ENCODE results near the gene DEFB123.

DEFB123 gene, protein sequence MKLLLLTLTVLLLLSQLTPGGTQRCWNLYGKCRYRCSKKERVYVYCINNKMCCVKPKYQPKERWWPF

DNA sequence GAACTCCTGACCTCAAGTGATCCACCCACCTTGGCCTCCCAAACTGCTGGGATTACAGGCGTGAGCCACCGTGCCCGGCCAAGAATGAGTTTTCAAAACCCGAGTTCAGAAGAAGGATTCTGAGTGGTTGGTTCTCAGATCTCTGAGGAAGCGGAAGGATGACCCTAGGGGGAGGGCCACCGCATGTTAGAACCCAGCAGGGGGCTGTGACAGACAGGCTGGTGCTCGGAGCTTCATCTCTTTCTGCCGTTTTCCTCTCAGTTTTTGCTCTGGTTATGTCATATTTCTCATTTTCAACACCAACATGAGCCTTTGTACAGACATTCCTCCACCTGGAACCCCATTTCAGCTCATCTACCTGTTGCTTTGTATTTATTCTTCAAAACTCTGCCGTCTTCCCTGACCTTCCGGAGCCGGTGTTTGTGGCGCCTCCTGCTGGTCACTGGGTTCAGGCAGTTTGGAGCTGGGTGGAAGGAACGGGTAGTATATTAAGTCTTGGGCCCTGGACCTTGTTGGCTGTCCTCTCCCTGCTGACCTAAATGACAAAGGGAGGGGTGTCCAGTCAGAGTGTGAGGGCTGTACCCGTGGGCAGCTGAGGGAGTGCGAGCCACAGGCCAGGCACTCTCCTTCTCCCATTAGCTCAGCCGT lies at the start of gene DEFB123:
Gene DEFB123, plus strand, starts transcription at position 621 of the 648 bp plus-strand sequence. CDS start 67 bp downstream, outside the sequence.
- Histone ChIP-seq H3K27ac (ENCODE audit: low read depth, low read length) (no peak within 1 kb of the TSS), H4K20me1 (ENCODE audit: low read depth, low read length) (no peaks in the 10 kb centered on the region), H3K4me2 (ENCODE audit: low read depth, low read length, poor library complexity, severe bottlenecking) (no peak within 1 kb of the TSS), H3K9me3 (ENCODE audit: insufficient read depth, low read length) (no peaks in the 10 kb centered on the region), H3K4me3 (ENCODE audit: insufficient read depth, low read length, poor library complexity, severe bottlenecking) (no peak within 1 kb of the TSS), H2AFZ (ENCODE audit: low read depth, low read length, severe bottlenecking) (no peak within 1 kb of the TSS), H3K79me2 (ENCODE audit: insufficient read depth, low read length) (no peaks in the 10 kb centered on the region), H3K9ac (ENCODE audit: low read length) (no peak within 1 kb of the TSS), H3K36me3 (ENCODE audit: low read length) (no peaks in the 10 kb centered on the region), H3K27me3 (ENCODE audit: low read length) (no peaks in the 10 kb centered on the region), H3F3A (ENCODE audit: insufficient read depth) (no peaks in the 10 kb centered on the region), H3K9me2 (replicated peaks; ENCODE audit: insufficient read depth, low read length) (no peaks in the 10 kb centered on the region)
- no peak for TF ChIP-seq EZH2phosphoT487 (conservative IDR thresholded peaks at IDR 0.05; ENCODE audit: low read length)
- TF ChIP-seq, protein P1, sequence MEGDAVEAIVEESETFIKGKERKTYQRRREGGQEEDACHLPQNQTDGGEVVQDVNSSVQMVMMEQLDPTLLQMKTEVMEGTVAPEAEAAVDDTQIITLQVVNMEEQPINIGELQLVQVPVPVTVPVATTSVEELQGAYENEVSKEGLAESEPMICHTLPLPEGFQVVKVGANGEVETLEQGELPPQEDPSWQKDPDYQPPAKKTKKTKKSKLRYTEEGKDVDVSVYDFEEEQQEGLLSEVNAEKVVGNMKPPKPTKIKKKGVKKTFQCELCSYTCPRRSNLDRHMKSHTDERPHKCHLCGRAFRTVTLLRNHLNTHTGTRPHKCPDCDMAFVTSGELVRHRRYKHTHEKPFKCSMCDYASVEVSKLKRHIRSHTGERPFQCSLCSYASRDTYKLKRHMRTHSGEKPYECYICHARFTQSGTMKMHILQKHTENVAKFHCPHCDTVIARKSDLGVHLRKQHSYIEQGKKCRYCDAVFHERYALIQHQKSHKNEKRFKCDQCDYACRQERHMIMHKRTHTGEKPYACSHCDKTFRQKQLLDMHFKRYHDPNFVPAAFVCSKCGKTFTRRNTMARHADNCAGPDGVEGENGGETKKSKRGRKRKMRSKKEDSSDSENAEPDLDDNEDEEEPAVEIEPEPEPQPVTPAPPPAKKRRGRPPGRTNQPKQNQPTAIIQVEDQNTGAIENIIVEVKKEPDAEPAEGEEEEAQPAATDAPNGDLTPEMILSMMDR (IDR thresholded peaks at IDR 0.05; ENCODE audit: insufficient read depth, low read length, poor library complexity, severe bottlenecking) = peak; percentile 46

DNA sequence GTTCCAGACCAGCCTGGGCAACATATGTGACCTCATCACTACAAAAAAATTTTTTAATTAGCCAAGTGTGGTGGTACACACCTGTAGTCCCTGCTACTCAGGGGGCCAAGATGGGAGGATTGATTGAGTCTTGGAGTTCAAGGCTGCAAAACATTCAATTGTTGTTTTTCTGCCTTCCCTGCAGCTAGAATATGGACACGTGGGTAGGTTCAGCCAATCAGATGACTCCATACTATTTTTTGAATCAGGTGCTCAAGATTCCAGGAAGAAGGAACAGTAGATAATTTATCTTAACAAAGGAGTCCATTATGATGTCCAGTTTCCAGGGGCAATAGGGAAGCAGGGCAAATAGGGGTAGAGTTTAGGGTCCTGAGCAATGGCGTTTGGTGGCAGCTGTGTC lies 47.6 kb upstream of the DEFB123 start:
- Histone ChIP-seq H3K27ac (ENCODE audit: low read depth, low read length) (no peak overlapping the region), H3K79me2 (ENCODE audit: insufficient read depth, low read length) (no peaks in the 10 kb centered on the region), H2AFZ (ENCODE audit: low read depth, low read length, severe bottlenecking) (no peak overlapping the region), H3K9me3 (ENCODE audit: insufficient read depth, low read length) (no peaks in the 10 kb centered on the region), H3K36me3 (ENCODE audit: low read length) (no peaks in the 10 kb centered on the region), H3K27me3 (ENCODE audit: low read length) (no peaks in the 10 kb centered on the region), H3K9me2 (replicated peaks; ENCODE audit: insufficient read depth, low read length) (no peaks in the 10 kb centered on the region), H4K20me1 (ENCODE audit: low read depth, low read length) (no peaks in the 10 kb centered on the region), H3K4me2 (ENCODE audit: low read depth, low read length, poor library complexity, severe bottlenecking) (no peak overlapping the region), H3F3A (ENCODE audit: insufficient read depth) (no peaks in the 10 kb centered on the region), H3K4me3 (ENCODE audit: insufficient read depth, low read length, poor library complexity, severe bottlenecking) (no peak overlapping the region), H3K9ac (ENCODE audit: low read length) (no peak overlapping the region)
- TF ChIP-seq, protein P1 (IDR thresholded peaks at IDR 0.05; ENCODE audit: insufficient read depth, low read length, poor library complexity, severe bottlenecking) = no peak

DNA sequence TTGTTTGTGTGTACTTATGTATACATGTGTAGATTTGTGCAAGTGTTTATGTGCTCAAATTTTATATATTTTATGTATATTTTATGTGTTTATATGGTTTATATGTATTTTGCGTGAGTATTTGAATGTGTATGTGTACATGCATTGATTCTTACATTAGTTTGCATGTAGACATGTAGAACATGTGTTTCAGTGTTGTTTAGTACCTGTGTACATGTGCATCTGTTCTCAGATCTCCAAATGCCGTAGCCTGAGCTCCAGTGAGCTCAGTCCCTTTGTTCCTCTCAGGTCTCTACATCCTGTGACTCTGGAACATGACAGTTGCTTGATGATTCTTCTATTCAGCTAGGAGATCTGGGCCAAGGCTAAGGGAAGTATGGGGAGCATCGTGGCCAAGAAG lies 45.5 kb upstream of the DEFB123 start:
- Histone ChIP-seq H2AFZ (ENCODE audit: low read depth, low read length, severe bottlenecking) (no peak overlapping the region), H4K20me1 (ENCODE audit: low read depth, low read length) (no peaks in the 10 kb centered on the region), H3K9me2 (replicated peaks; ENCODE audit: insufficient read depth, low read length) (no peaks in the 10 kb centered on the region), H3K4me2 (ENCODE audit: low read depth, low read length, poor library complexity, severe bottlenecking) (no peak overlapping the region), H3K9ac (ENCODE audit: low read length) (no peak overlapping the region), H3K9me3 (ENCODE audit: insufficient read depth, low read length) (no peaks in the 10 kb centered on the region), H3F3A (ENCODE audit: insufficient read depth) (no peaks in the 10 kb centered on the region), H3K4me3 (ENCODE audit: insufficient read depth, low read length, poor library complexity, severe bottlenecking) (no peak overlapping the region), H3K27ac (ENCODE audit: low read depth, low read length) (no peak overlapping the region), H3K36me3 (ENCODE audit: low read length) (no peaks in the 10 kb centered on the region), H3K27me3 (ENCODE audit: low read length) (no peaks in the 10 kb centered on the region), H3K79me2 (ENCODE audit: insufficient read depth, low read length) (no peaks in the 10 kb centered on the region)
- no peak for TF ChIP-seq EZH2phosphoT487 (conservative IDR thresholded peaks at IDR 0.05; ENCODE audit: low read length)
- TF ChIP-seq, protein P1 (IDR thresholded peaks at IDR 0.05; ENCODE audit: insufficient read depth, low read length, poor library complexity, severe bottlenecking) = no peak
